Measurements from ENCODE around the gene GOLGA6L7.
"Not testable (repeated sequence)": the region's sequence is repeated elsewhere in the genome, so short reads cannot be mapped to it uniquely, and the experiment has no call there.

GRCh38 chr15:28849766-28850165 lies 1.3 kb upstream of the GOLGA6L7 start:
- TF ChIP-seq CTCF, POLR2A (IDR thresholded peaks at IDR 0.05): not testable (repeated sequence)

All from right lobe of liver (tissue), 4 donors.